Smooth muscle cell (in vitro differentiated cells): ENCODE measurements around the gene OR6X1. TPM values are rescaled to one million over a fixed set of nuclear protein-coding genes. Genes with fewer than 3 reads are reported as not detected.
"Not testable (repeated sequence)": the region's sequence is repeated elsewhere in the genome, so short reads cannot be mapped to it uniquely, and the experiment has no call there.

Experiments
- DNase-seq: peaks from one replicate; lab custom pipeline; 2025; ENCODE audit not compliant: unreplicated experiment; lab: John Stamatoyannopoulos, UW
- H2AFZ ChIP-seq: fragments of 200-600 bp; sonication (generic); 2 replicates; pipeline ENCODE4 v1.6.0; 2016; ENCODE audit warnings: antibody characterized with exemption, low read depth, mild to moderate bottlenecking
- H3F3A ChIP-seq: fragments of 200-600 bp; sonication (generic); 2 replicates; pipeline ENCODE4 v1.6.0; 2017; ENCODE audit warnings: antibody characterized with exemption, low read depth
- H3K27ac ChIP-seq: fragments of 200-600 bp; sonication (generic); 2 replicates; pipeline ENCODE4 v1.5.1; 2016; ENCODE audit warnings: low read depth, mild to moderate bottlenecking
- H3K27me3 ChIP-seq: fragments of 200-600 bp; sonication (generic); 2 replicates; pipeline ENCODE4 v1.6.1; 2016; ENCODE audit warnings: low read depth, mild to moderate bottlenecking
- H3K36me3 ChIP-seq: fragments of 200-600 bp; sonication (generic); 2 replicates; pipeline ENCODE4 v1.5.1; 2016; ENCODE audit warnings: low read depth
- H3K4me1 ChIP-seq: fragments of 200-600 bp; sonication (generic); 2 replicates; pipeline ENCODE4 v1.5.1; 2016; ENCODE audit warnings: low read depth
- H3K4me2 ChIP-seq: fragments of 200-600 bp; sonication (generic); 2 replicates; pipeline ENCODE4 v1.6.0; 2016; ENCODE audit warnings: mild to moderate bottlenecking
- H3K4me3 ChIP-seq: fragments of 200-600 bp; sonication (generic); 2 replicates; pipeline ENCODE4 v1.5.1; 2016; ENCODE audit warnings: mild to moderate bottlenecking
- H3K79me2 ChIP-seq: fragments of 200-600 bp; sonication (generic); 2 replicates; pipeline ENCODE4 v1.6.0; 2016; ENCODE audit warnings: low read depth, mild to moderate bottlenecking
- H3K9ac ChIP-seq: fragments of 200-600 bp; sonication (generic); 2 replicates; pipeline ENCODE4 v1.6.0; 2016; ENCODE audit warnings: low read depth
- H3K9me3 ChIP-seq: fragments of 200-600 bp; sonication (generic); replicated peaks from 2 replicates; pipeline ENCODE4 v1.5.1; 2016; ENCODE audit warnings: low read depth
- H4K20me1 ChIP-seq: fragments of 200-600 bp; sonication (generic); 2 replicates; pipeline ENCODE4 v1.6.0; 2016; ENCODE audit warnings: low read depth
- CTCF ChIP-seq: fragments of 200-600 bp; sonication (generic); IDR thresholded peaks from 2 replicates; pipeline ENCODE4 v1.5.1; 2017; ENCODE audit warnings: borderline replicate concordance, mild to moderate bottlenecking, antibody characterized with exemption; ENCODE audit not compliant: insufficient read depth, poor library complexity, severe bottlenecking
- WGBS: methylation state at CpG from one replicate; pipeline ENCODE4 v1.1.7; 2016; ENCODE audit warnings: low lambda C conversion rate; 5-methylcytosine and 5-hydroxymethylcytosine counted together
- polyA plus RNA-seq: library from polyadenylated mRNA; unstranded; fragments of >200 nt; fragmentation: Nextera tagmentation; extraction: Ambion mirVana; gene quantifications from 2 replicates; pipeline ENCODE4 v1.2.1, GENCODE V29; 2016
- total RNA-seq: library from RNA; depleted of rRNA; stranded (reverse); fragments of >200 nt; gene quantifications from 2 replicates; pipeline ENCODE4 v1.2.3, GENCODE V29; 2014

Gene OR6X1
- total and polyA plus RNA-seq, 2 experiments from 2014 or later, result not detected

GRCh38 chr11:123753110-123753509, 1.2 kb downstream of the OR6X1 start:
- no peaks in the 10 kb centered on the region for H3F3A ChIP-seq

GRCh38 chr11:123751781-123752180, 2.5 kb downstream of the OR6X1 start:
- DNase-seq, result no peak
- no peaks in the 10 kb centered on the region for H3K27me3 ChIP-seq
- H3K4me1 ChIP-seq, result no peaks in the 10 kb centered on the region
- WGBS, result 44% methylated on average over 1 of the region's 1 CpG
- no peak overlapping the region for H3K4me2 ChIP-seq
- H3K27ac ChIP-seq, result no peak overlapping the region
- no peaks in the 10 kb centered on the region for H3K79me2 ChIP-seq
- no peak overlapping the region for H3K4me3 ChIP-seq
- TF ChIP-seq CTCF, result no peak
- no peaks in the 10 kb centered on the region for H3K9me3 ChIP-seq
- no peaks in the 10 kb centered on the region for H3K36me3 ChIP-seq
- H2AFZ ChIP-seq, result no peak overlapping the region
- H3K9ac ChIP-seq, result no peak overlapping the region
- no peaks in the 10 kb centered on the region for H3F3A ChIP-seq
- no peaks in the 10 kb centered on the region for H4K20me1 ChIP-seq

More at GRCh38 chr11:123753110-123753509, 1.2 kb downstream of the OR6X1 start:
- H3K4me3 ChIP-seq, result no peak overlapping the region
- no peaks in the 10 kb centered on the region for H3K4me1 ChIP-seq
- no peak for TF ChIP-seq CTCF
- H3K4me2 ChIP-seq, result no peak overlapping the region
- no peak overlapping the region for H3K9ac ChIP-seq
- no peaks in the 10 kb centered on the region for H3K9me3 ChIP-seq
- no peak overlapping the region for H3K27ac ChIP-seq
- no peaks in the 10 kb centered on the region for H3K27me3 ChIP-seq
- DNase-seq, result no peak
- H2AFZ ChIP-seq, result no peak overlapping the region
- no peaks in the 10 kb centered on the region for H3K79me2 ChIP-seq
- H4K20me1 ChIP-seq, result no peaks in the 10 kb centered on the region
- no peaks in the 10 kb centered on the region for H3K36me3 ChIP-seq

DNA sequence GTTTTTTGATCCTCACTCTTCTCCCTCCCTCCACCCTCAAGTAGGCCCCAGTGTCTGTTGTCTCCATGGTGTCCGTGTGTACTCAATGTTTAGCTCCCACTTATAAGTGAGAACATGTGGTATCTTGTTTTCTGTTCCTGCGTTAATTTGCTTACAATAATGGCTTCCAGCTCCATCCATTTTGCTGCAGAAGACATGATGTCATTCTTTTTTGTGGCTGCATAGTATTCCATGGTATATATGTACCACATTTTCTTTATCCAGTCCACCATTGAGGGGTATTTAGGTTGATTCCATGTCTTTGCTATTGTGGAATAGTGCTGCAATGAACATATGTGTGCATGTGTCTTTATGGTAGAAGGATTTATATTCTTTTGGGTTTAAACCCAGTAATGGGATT, 6.0 kb downstream of the OR6X1 start:
- not testable (repeated sequence) for H3K79me2 ChIP-seq, H2AFZ ChIP-seq, H3K36me3 ChIP-seq, H3K4me3 ChIP-seq, H3F3A ChIP-seq, H3K9me3 ChIP-seq, H3K4me1 ChIP-seq, H3K9ac ChIP-seq, H3K27me3 ChIP-seq, H3K4me2 ChIP-seq, H4K20me1 ChIP-seq, DNase-seq, H3K27ac ChIP-seq
- 93% methylated on average over 2 of the region's 2 CpGs for WGBS

DNA sequence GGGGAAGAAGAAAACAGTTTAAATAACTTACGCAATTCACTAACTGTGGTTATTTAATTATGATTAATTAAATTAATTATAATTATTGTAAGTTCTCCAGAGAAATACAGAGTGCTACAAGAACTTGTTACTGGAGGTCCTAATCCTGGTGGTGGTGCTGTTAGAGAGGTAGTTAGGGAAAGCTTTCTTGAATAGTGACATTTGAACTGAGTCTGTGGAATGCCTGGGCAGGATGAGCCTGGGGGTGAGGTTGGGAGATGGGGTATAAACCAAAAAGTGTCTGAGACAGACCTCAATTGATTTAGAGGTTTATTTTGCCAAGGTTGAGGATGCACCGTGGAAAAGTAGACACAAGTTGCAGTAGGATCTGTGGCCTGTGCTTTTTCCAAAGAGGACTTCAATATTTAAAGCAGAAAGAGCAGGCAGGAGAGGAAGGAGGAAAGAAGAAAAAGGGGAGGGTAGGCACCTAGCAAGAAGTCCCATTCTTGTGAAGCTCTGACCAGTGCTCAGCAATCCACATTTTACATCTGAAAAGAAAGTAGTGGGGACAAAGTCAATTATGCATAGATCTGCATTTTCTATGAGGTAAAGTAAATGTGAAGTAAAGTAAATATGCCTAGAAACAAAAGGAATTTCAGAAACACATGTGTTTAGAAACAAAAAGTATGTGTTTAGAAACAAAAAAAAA, 8.4 kb downstream of the OR6X1 start:
- Histone ChIP-seq H3K9ac (no peak overlapping the region), H3K4me3 (no peak overlapping the region), H2AFZ (no peak overlapping the region), H3K4me2 (no peak overlapping the region), H3F3A (no peaks in the 10 kb centered on the region), H3K27me3 (no peaks in the 10 kb centered on the region), H3K36me3 (no peaks in the 10 kb centered on the region), H3K9me3 (no peaks in the 10 kb centered on the region), H4K20me1 (no peaks in the 10 kb centered on the region), H3K27ac (no peak overlapping the region), H3K79me2 (peaks cover 1% of the 10 kb centered on the region), H3K4me1 (peaks cover 9% of the 10 kb centered on the region)
- DNase-seq, result no peak
- 66% methylated on average over 2 of the region's 2 CpGs for WGBS
- TF ChIP-seq CTCF, result no peak
